Measurements from ENCODE around the gene SLC39A13.

Gene SLC39A13

GRCh38 chr11:47448566-47449427, 40.4 kb downstream of the SLC39A13 start, which contains the start of gene RAPSN:
TSS of gene RAPSN (minus strand) at chr11:47449136. CDS start at chr11:47448964, 172 bp downstream.
- TF ChIP-seq REST (IDR thresholded peaks at IDR 0.05; ENCODE audit: insufficient replicate concordance, low read depth) (no peak), CTCF (IDR thresholded peaks at IDR 0.05; ENCODE audit: insufficient read depth, low read length) (no peak), SPI1 (IDR thresholded peaks at IDR 0.05; ENCODE audit: borderline replicate concordance, low read depth) (no peak), GABPA (IDR thresholded peaks at IDR 0.05; ENCODE audit: low read depth) (no peak), POLR2AphosphoS5 (IDR thresholded peaks at IDR 0.05; ENCODE audit: low read depth) (no peak)
- H3K27me3 ChIP-seq (ENCODE audit: insufficient read depth, poor library complexity, severe bottlenecking): no peaks in the 10 kb centered on the region
- H3K4me3 ChIP-seq (replicated peaks; ENCODE audit: insufficient read depth, low read length): no peak within 1 kb of the TSS
- DNase-seq (ENCODE audit: low read depth in 1 of 2, low spot score in 1 of 2): no peak
- H3K27ac ChIP-seq (replicated peaks): no peak within 1 kb of the TSS

- H3K27me3 ChIP-seq (ENCODE audit: insufficient read depth, poor library complexity, severe bottlenecking): no peaks in the 10 kb centered on the region
- no peak for DNase-seq (ENCODE audit: low read depth in 1 of 2, low spot score in 1 of 2)
- TF ChIP-seq REST (IDR thresholded peaks at IDR 0.05; ENCODE audit: insufficient replicate concordance, low read depth): no peak
- H3K4me3 ChIP-seq (replicated peaks; ENCODE audit: insufficient read depth, low read length): no peak overlapping the region
- no peak overlapping the region for H3K27ac ChIP-seq (replicated peaks)
Measured at GRCh38 chr11:47449541-47449940, 41.2 kb downstream of the SLC39A13 start.

- no peak for DNase-seq (ENCODE audit: low read depth in 1 of 2, low spot score in 1 of 2)
- no peak overlapping the region for H3K4me3 ChIP-seq (replicated peaks; ENCODE audit: insufficient read depth, low read length)
- TF ChIP-seq REST (IDR thresholded peaks at IDR 0.05; ENCODE audit: insufficient replicate concordance, low read depth) (no peak), POLR2AphosphoS5 (IDR thresholded peaks at IDR 0.05; ENCODE audit: low read depth) (no peak), GABPA (IDR thresholded peaks at IDR 0.05; ENCODE audit: low read depth) (no peak), CTCF (IDR thresholded peaks at IDR 0.05; ENCODE audit: insufficient read depth, low read length) (no peak), SPI1 (IDR thresholded peaks at IDR 0.05; ENCODE audit: borderline replicate concordance, low read depth) (no peak)
- no peaks in the 10 kb centered on the region for H3K27me3 ChIP-seq (ENCODE audit: insufficient read depth, poor library complexity, severe bottlenecking)
- no peak overlapping the region for H3K27ac ChIP-seq (replicated peaks)
Measured at GRCh38 chr11:47451436-47451835, 43.0 kb downstream of the SLC39A13 start.

Data from HL-60 (cell line).